UCSD-AML1 (cell line): ENCODE data around the gene OR52M1.
"Not testable (repeated sequence)": the region's sequence is repeated elsewhere in the genome, so short reads cannot be mapped to it uniquely, and the experiment has no call there.

Experiments used
- DNase-seq: peaks from one replicate; lab custom pipeline; 2025; ENCODE audit not compliant: unreplicated experiment; lab: John Stamatoyannopoulos, UW

The OR52M1 gene, protein sequence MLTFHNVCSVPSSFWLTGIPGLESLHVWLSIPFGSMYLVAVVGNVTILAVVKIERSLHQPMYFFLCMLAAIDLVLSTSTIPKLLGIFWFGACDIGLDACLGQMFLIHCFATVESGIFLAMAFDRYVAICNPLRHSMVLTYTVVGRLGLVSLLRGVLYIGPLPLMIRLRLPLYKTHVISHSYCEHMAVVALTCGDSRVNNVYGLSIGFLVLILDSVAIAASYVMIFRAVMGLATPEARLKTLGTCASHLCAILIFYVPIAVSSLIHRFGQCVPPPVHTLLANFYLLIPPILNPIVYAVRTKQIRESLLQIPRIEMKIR

DNA sequence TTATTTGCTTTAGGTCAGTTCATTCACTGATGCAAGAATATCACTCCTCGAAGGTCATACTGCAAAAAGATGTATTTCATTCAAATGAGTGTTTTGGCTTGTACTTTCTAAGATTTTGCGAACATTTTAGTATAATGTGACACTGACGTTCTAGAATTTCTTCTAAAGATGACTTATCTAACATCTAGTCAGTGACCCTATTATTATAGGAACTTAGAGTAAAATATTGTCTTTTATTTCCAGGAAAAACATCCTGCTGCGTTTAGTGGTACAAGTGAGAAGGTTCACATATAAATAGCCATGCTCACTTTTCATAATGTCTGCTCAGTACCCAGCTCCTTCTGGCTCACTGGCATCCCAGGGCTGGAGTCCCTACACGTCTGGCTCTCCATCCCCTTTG is at the start of gene OR52M1:
Gene OR52M1, plus strand, starts transcription at position 301 of the 400 bp plus-strand sequence. Its CDS starts 0 bp downstream, at position 301.
- no peak for DNase-seq

DNA sequence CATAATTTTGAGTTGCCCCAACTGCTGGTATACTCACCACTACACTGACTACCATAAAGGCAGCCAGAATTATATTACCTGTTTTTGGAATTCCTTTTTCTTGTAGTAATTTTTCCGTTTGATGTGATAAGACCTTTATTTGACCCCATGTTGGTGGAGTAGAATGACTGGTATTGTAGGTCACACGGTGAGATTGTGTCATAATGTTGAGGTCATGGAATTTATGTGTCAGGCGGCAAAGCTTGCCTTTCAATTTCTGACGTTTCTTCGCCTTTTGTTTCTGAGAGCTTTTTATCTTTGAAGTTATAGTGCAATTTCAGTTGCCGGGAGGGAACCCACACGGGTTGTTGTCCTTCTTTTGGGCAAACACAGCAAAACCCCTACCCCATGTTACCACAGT is 49.5 kb upstream of the OR52M1 start:
- no peak for DNase-seq

DNA sequence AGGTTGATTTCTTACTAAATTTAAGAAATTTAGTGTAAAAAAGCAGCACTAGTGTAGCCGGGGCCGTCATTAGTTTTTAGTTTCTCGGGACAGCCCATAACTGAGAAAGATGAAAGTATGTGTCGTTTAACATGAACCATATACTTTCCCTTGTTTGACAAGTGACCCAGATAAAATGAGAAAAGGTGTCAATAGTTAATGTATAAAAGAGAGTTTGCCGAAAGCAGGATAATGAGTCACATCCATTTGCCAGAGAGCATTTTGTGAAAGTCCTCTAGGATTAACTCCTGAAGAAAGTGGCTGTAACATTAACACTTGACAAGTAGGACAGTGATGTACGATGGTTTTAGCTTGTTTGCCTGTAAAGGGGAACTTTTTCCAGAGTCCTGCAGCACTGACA is 49.0 kb upstream of the OR52M1 start:
- DNase-seq = no peak

DNA sequence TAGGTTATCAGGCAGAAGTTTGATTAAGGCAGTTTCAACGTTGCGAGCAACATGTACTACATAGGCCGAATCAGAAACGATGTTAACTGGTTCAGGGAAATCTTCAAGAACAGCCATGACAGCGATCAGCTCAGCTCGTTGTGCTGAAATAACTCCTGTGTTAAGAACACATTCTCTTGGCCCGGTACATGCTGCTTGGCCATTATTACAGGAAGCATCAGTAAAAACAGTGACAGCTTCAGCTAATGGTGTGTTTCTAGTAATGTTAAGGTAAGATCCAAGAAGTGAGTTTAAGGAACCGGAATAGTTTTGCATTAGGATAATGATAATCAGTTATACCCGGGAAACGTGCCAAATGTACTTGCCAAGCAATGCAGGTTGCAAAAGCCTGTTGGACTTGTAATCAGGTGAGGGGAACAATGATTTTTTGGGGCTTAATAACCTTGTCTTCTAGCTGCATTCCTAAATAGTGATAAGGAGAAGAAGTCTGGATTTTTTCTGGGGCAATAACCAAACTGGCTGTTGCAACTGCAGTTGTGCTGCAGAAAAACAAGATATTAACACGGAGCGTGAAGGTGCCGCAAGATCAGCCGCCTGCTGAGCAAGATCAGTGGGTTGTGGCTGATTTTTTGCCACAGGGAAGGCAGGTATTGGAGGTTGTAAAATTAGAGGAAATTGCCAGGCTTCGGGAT is 48.3 kb upstream of the OR52M1 start:
- DNase-seq = no peak

GRCh38 chr11:4508886-4509285 is 36.1 kb upstream of the OR52M1 start:
- no peak for DNase-seq

DNA sequence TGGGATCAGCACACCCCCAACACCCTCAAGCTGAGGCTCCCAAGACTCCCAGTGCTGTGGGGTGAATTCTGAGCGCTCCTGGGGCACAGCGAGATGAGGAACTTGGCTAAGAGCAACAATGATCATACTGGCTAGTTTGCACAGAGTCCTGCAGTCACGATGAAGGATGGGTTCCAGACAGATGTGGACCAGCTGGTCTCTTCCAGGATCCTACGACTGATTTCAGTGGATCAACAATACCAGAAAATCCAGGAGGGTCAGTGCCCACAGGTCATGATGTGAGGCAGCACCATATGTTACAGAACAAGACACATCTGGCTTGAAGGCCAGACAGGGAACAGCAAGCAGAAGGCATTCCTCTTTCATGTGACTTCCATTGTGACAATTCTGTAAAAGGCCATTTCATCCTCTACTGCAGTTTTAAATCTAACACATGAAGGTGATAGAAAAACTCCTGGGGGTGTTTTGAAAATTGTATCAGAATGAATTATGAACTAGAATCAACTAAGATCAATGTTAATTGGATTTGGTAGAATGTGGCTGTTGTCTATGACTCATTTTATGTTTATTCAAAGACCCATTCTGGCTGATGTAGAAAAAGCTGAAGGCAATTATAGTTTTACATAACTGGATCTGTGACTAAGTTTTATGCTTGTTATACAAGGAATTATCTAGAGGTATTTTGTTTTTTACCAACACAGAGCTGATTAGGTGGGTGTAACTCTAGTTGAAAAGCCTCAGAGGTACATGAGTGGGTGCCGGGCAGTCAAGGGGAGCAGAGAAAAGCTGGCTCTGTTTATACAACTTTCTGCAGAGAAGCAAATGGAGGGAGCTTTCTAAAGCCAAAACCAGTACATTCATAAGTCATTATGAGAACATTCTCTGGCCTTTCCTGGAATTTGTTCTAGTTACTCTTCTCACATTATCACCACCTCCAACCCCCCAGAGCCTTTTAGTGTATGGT is 33.4 kb upstream of the OR52M1 start:
- no peak for DNase-seq

- DNase-seq = no peak
Observed at GRCh38 chr11:4514196-4514595, 30.8 kb upstream of the OR52M1 start.

DNA sequence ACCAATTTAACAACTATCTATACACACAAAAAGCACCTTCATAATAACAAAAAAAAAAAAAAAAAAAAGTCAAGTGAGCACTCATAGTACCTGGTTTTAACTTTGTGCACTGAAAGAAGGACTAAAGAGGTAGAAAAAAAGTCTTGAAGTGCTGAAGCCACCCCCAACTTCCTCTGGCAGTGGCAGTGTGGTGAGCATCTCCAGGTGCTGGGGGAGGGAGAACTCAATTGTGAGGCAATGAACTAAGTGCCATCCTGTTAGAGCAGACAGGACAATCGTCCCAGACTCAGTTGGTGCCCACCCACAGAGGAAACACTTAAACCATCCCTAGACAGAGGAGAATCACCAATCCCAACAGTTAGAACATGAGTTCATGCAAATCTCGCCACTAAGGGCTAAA is 22.7 kb upstream of the OR52M1 start:
- no peak for DNase-seq

GRCh38 chr11:4522752-4523151 is 22.2 kb upstream of the OR52M1 start:
- DNase-seq = no peak

DNA sequence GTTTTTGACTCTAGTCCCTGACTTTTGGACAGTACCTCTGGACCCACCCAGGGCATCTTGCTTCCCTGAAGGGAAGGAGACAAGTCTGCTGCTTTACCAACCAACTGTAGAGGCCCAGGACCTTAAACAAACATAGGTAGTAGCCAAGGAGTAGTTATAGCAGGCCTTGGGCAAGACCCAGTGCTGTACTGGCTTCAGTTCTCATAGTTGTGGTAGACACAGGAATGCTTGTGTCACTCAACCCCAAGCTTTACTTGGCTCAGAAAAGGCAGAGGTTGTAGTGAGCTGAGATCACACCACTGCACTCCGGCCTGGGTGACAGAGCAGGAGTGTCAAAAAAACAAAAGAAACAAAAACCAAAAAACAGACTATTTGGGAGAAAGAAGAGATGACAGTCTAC is 21.3 kb upstream of the OR52M1 start:
- no peak for DNase-seq

DNA sequence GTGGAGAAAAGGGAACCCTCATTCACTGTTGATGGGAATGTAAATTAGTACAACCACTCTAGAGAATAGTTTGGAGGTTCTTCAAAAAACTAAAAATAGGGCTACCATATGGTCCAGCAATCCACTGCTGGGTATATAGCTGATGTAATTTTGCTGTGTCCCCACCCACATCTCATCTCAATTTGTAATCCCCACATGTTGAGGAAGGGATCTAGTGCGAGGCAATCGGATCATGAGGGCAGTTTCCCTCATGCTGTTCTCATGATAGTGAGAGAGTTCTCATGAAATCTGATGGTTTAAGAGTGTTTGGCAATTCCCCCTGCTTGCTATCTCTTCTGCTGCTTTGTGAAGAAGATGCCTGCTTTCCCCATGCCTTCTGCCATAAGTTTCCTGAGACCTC is 17.1 kb upstream of the OR52M1 start:
- DNase-seq = no peak

GRCh38 chr11:4531686-4532085 is 13.3 kb upstream of the OR52M1 start:
- DNase-seq = not testable (repeated sequence)

DNA sequence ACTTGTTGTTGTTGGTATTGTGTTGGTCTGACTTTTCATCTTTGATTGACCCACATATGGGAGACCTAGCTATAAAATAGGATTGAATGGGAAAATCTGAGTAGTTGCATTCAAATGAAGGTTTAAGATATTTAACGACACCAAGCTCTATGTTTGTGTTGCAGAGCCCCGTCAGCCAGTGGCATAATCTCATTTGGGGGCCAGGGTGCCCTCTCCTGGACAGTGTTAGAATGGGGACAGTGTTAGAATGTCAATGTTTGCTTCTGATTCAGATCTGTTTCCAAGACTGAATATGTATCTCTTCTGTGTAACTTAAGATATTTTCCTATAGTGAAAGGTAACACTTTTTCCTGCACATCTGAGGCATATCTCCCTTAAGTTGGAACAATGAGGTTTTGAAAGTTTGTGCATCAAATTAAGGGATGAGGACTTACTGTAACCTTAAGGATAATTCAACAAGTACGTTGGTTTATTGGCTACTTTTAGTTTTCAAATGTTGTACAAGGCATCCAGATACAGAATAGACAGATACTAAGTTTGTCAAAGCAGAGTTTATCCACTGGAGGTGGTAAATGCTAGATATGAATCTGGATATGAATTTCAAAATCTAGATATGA is 5.3 kb upstream of the OR52M1 start:
- peak; percentile 24 for DNase-seq

DNA sequence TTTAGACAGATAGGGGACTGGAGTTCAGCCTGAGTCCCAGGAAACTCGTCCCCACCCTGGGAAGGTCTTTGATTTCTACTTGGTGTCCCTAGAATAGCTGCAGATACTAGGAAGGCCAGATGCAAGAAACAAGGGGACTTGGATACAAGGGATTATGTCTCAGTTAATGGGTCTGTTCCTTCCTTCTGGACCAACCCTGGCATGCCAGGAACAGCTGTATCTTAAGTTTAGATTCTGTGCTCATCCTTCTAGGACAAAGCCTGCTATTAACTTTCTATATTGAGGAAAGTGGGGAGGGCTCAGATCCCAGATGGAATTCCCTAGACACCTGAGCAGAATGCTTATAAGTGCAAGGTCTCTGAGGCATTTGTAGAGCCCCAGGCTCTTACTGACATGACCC is 3.9 kb upstream of the OR52M1 start:
- DNase-seq = no peak

- no peak for DNase-seq
Observed at GRCh38 chr11:4543561-4543960, 1.4 kb upstream of the OR52M1 start.

GRCh38 chr11:4546878-4547277 is 1.9 kb downstream of the OR52M1 start:
- no peak for DNase-seq

- DNase-seq = no peak
Observed at GRCh38 chr11:4547416-4547815, 2.4 kb downstream of the OR52M1 start.

DNA sequence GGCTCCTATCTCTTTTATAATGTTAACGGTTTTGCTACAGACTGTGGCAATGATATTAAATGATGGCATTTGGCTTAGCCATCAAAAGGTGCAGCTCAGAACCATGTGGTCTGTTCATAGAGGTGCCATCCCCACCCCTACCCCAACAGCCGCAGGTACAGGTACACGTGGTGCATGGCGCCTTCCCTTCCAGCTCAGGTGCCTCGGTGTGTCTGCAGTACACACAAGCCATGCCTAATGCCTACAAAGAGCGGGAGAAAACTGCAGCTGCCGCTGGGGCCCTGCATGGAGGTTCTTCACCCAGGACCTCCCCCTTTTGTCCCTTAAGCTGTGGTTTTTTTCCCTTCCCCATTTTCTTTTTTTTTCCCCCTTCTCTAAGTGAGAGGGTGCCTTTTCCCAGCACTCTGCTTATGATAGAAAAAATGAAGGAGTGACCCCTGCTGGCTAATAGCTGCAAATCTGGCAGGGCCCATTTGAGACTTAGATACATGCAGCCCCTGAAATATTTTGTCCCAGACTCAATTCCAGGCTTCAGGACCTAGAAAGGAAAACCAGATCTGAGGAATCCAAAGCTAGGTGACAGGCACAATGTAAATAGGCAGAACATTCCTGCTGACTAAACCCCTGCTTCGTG is 6.5 kb downstream of the OR52M1 start:
- DNase-seq = no peak

DNA sequence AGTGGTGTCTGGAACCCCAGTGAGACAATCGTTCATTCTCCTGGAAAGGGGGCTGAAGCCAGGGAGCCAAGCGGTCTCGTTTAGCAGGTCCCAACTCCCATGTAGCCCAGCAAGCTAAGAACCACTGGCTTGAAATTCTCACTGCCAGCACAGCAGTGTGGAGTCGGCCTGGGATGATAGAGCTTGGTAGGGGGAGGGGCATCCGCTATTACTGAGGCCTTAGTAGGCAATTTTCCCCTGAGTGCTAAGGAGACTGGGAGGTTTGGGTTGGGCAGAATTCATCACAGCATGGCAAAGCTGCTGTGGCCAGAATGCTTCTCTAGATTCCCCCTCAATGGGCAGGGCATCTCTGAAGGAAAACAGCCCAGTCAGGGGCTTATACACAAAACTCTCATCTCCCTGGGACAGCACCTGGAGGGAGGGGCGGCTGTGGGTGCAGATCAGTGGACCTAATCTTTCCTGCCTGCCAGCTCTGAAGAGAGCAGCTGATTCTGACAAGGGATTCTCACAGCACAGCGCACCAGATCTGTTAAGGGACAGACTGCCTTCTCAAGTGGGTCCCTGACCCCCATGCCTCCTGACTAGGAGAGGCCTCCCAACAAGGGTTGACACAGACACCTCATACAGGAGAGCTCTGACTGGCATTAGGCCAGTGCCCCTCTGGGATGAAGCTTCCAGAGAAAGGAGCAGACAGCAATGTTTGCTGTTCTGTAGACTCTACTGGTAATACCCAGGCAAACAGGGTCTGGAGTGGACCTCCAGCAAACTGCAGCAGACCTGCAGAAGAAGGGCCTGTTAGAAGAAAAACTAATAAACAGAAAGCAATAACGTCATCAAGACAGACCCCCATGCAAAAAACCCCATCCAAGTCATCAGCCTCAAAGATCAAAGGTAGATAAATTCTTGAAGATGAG is 14.8 kb downstream of the OR52M1 start:
- no peak for DNase-seq

GRCh38 chr11:4560467-4560866 is 15.5 kb downstream of the OR52M1 start:
- no peak for DNase-seq
